Stimulated activated naive CD8-positive, alpha-beta T cell treated with anti-CD3 and anti-CD28 coated beads, Interleukin-15, Interleukin-2, amounts not matched to agents 100 ng/mL and 50 ng/mL, for 24 hours (primary cell): ENCODE data around the gene EEF1G.
"Not testable (repeated sequence)": the region's sequence is repeated elsewhere in the genome, so short reads cannot be mapped to it uniquely, and the experiment has no call there.

Experiments used
- H3K27ac Mint-ChIP-seq: one replicate; pipeline ENCODE4 v1.8.0; 2021; ENCODE audit warnings: mild to moderate bottlenecking, mixed read lengths
- H3K27me3 Mint-ChIP-seq: one replicate; pipeline ENCODE4 v1.8.0; 2021; ENCODE audit warnings: mixed read lengths
- H3K36me3 Mint-ChIP-seq: one replicate; pipeline ENCODE4 v1.8.0; 2021; ENCODE audit warnings: low read depth, mixed read lengths
- H3K4me1 Mint-ChIP-seq: one replicate; pipeline ENCODE4 v1.8.0; 2021; ENCODE audit warnings: low read depth, mixed read lengths
- H3K4me3 Mint-ChIP-seq: one replicate; pipeline ENCODE4 v1.8.0; 2021; ENCODE audit warnings: mild to moderate bottlenecking, mixed read lengths
- H3K9me3 Mint-ChIP-seq: one replicate; pipeline ENCODE4 v1.8.0; 2021; ENCODE audit warnings: mixed read lengths

The EEF1G gene

GRCh38 chr11:62595124-62595523 is 21.4 kb upstream of the EEF1G start:
- no peak overlapping the region for H3K4me3 Mint-ChIP-seq

GRCh38 chr11:62593434-62594044 is 19.8 kb upstream of the EEF1G start:
- Mint-ChIP-seq H3K9me3 (no peaks in the 10 kb centered on the region), H3K36me3 (peaks cover 67% of the 10 kb centered on the region), H3K27me3 (no peaks in the 10 kb centered on the region), H3K27ac (peak overlapping the region; percentile 82), H3K4me3 (peak overlapping the region; percentile 57), H3K4me1 (peaks cover 68% of the 10 kb centered on the region)

More at GRCh38 chr11:62595124-62595523, 21.4 kb upstream of the EEF1G start:
- Mint-ChIP-seq H3K27me3 (no peaks in the 10 kb centered on the region), H3K36me3 (peaks cover 82% of the 10 kb centered on the region), H3K4me1 (peaks cover 72% of the 10 kb centered on the region), H3K27ac (peak overlapping the region; percentile 21), H3K9me3 (no peaks in the 10 kb centered on the region)

- H3K27me3 Mint-ChIP-seq = no peaks in the 10 kb centered on the region
- peak overlapping the region; percentile 82 for H3K27ac Mint-ChIP-seq
- peak overlapping the region; percentile 96 for H3K4me3 Mint-ChIP-seq
- H3K4me1 Mint-ChIP-seq = peaks cover 62% of the 10 kb centered on the region
- no peaks in the 10 kb centered on the region for H3K9me3 Mint-ChIP-seq
- H3K36me3 Mint-ChIP-seq = peaks cover 64% of the 10 kb centered on the region
Measured at GRCh38 chr11:62592989-62593421, 19.3 kb upstream of the EEF1G start.

GRCh38 chr11:62592146-62592815 is 18.6 kb upstream of the EEF1G start:
- Mint-ChIP-seq H3K36me3 (peaks cover 64% of the 10 kb centered on the region), H3K4me1 (peaks cover 58% of the 10 kb centered on the region), H3K27me3 (no peaks in the 10 kb centered on the region), H3K27ac (peak overlapping the region; percentile 98), H3K9me3 (no peaks in the 10 kb centered on the region), H3K4me3 (peak overlapping the region; percentile 96)

- Mint-ChIP-seq H3K9me3 (no peaks in the 10 kb centered on the region), H3K4me1 (peaks cover 56% of the 10 kb centered on the region), H3K36me3 (peaks cover 57% of the 10 kb centered on the region), H3K27ac (peak within 1 kb of the TSS; percentile 98), H3K27me3 (no peaks in the 10 kb centered on the region), H3K4me3 (peak within 1 kb of the TSS; percentile 96)
Measured at GRCh38 chr11:62591448-62592145, 17.9 kb upstream of the EEF1G start, which contains the start of gene TUT1. TUT1 (minus strand) TSS chr11:62591523; CDS start chr11:62591485, 38 bp downstream.

GRCh38 chr11:62588966-62589637 is 15.4 kb upstream of the EEF1G start:
- H3K27ac Mint-ChIP-seq = no peak overlapping the region
- peaks cover 51% of the 10 kb centered on the region for H3K4me1 Mint-ChIP-seq
- H3K36me3 Mint-ChIP-seq = peaks cover 43% of the 10 kb centered on the region
- peak overlapping the region; percentile 96 for H3K4me3 Mint-ChIP-seq
- H3K27me3 Mint-ChIP-seq = no peaks in the 10 kb centered on the region
- no peaks in the 10 kb centered on the region for H3K9me3 Mint-ChIP-seq

GRCh38 chr11:62585356-62585755 is 11.7 kb upstream of the EEF1G start:
- H3K36me3 Mint-ChIP-seq = peaks cover 47% of the 10 kb centered on the region
- peaks cover 17% of the 10 kb centered on the region for H3K4me1 Mint-ChIP-seq
- H3K27ac Mint-ChIP-seq, H3K4me3 Mint-ChIP-seq, H3K27me3 Mint-ChIP-seq, H3K9me3 Mint-ChIP-seq: not testable (repeated sequence)

- H3K9me3 Mint-ChIP-seq, H3K4me1 Mint-ChIP-seq, H3K27me3 Mint-ChIP-seq, H3K4me3 Mint-ChIP-seq, H3K27ac Mint-ChIP-seq: not testable (repeated sequence)
- peaks cover 51% of the 10 kb centered on the region for H3K36me3 Mint-ChIP-seq
Measured at GRCh38 chr11:62581735-62582134, 8.0 kb upstream of the EEF1G start.

GRCh38 chr11:62580959-62581715 is 7.4 kb upstream of the EEF1G start:
- Mint-ChIP-seq H3K27me3 (no peaks in the 10 kb centered on the region), H3K36me3 (peaks cover 52% of the 10 kb centered on the region), H3K4me1 (peaks cover 1% of the 10 kb centered on the region), H3K9me3 (no peaks in the 10 kb centered on the region), H3K4me3 (no peak overlapping the region), H3K27ac (no peak overlapping the region)

GRCh38 chr11:62579252-62579651 is 5.6 kb upstream of the EEF1G start:
- Mint-ChIP-seq H3K9me3 (no peaks in the 10 kb centered on the region), H3K36me3 (peaks cover 60% of the 10 kb centered on the region), H3K27ac (no peak overlapping the region), H3K27me3 (no peaks in the 10 kb centered on the region), H3K4me1 (peaks cover 11% of the 10 kb centered on the region), H3K4me3 (no peak overlapping the region)

- no peak overlapping the region for H3K27ac Mint-ChIP-seq
- peaks cover 11% of the 10 kb centered on the region for H3K4me1 Mint-ChIP-seq
- H3K36me3 Mint-ChIP-seq = peaks cover 61% of the 10 kb centered on the region
- H3K4me3 Mint-ChIP-seq = no peak overlapping the region
- no peaks in the 10 kb centered on the region for H3K27me3 Mint-ChIP-seq
- H3K9me3 Mint-ChIP-seq = no peaks in the 10 kb centered on the region
Measured at GRCh38 chr11:62578541-62578940, 4.8 kb upstream of the EEF1G start.

- Mint-ChIP-seq H3K27me3 (no peaks in the 10 kb centered on the region), H3K27ac (no peak overlapping the region), H3K9me3 (no peaks in the 10 kb centered on the region), H3K36me3 (peaks cover 63% of the 10 kb centered on the region), H3K4me3 (no peak overlapping the region), H3K4me1 (peaks cover 21% of the 10 kb centered on the region)
Measured at GRCh38 chr11:62577046-62577714, 3.5 kb upstream of the EEF1G start.

GRCh38 chr11:62575837-62576236 is 2.1 kb upstream of the EEF1G start:
- Mint-ChIP-seq H3K27me3 (no peaks in the 10 kb centered on the region), H3K36me3 (peaks cover 67% of the 10 kb centered on the region), H3K27ac (peak overlapping the region; percentile 72), H3K4me1 (peaks cover 34% of the 10 kb centered on the region), H3K9me3 (no peaks in the 10 kb centered on the region), H3K4me3 (peak overlapping the region; percentile 100)

- Mint-ChIP-seq H3K27ac (peak overlapping the region; percentile 98), H3K4me3 (peak overlapping the region; percentile 100), H3K9me3 (no peaks in the 10 kb centered on the region), H3K27me3 (no peaks in the 10 kb centered on the region), H3K36me3 (peaks cover 72% of the 10 kb centered on the region), H3K4me1 (peaks cover 41% of the 10 kb centered on the region)
Measured at GRCh38 chr11:62575156-62575555, 1.5 kb upstream of the EEF1G start.
